ENCODE results near the gene MYD88.
"Not testable (repeated sequence)": the region's sequence is repeated elsewhere in the genome, so short reads cannot be mapped to it uniquely, and the experiment has no call there.

The MYD88 gene

GRCh38 chr3:38127611-38128302, 10.7 kb upstream of the MYD88 start:
- no peak for DNase-seq

GRCh38 chr3:38128303-38128655, 10.2 kb upstream of the MYD88 start:
- no peak for DNase-seq

GRCh38 chr3:38129058-38129457, 9.4 kb upstream of the MYD88 start:
- DNase-seq = no peak

GRCh38 chr3:38130631-38131065, 7.8 kb upstream of the MYD88 start:
- DNase-seq = no peak

- peak; percentile 51 for DNase-seq
Measured at GRCh38 chr3:38131621-38132369, 6.7 kb upstream of the MYD88 start.

- DNase-seq = no peak
Measured at GRCh38 chr3:38133209-38133556, 5.3 kb upstream of the MYD88 start.

GRCh38 chr3:38133557-38134405, 4.7 kb upstream of the MYD88 start:
- no peak for DNase-seq

GRCh38 chr3:38134517-38135143, 3.8 kb upstream of the MYD88 start:
- not testable (repeated sequence) for DNase-seq

GRCh38 chr3:38135621-38136277, 2.7 kb upstream of the MYD88 start:
- DNase-seq = peak; percentile 19

GRCh38 chr3:38136393-38136776, 2.1 kb upstream of the MYD88 start:
- DNase-seq = peak; percentile 16

GRCh38 chr3:38136777-38137614, 1.5 kb upstream of the MYD88 start, which contains the start of gene ACAA1:
Gene ACAA1 (minus strand): TSS chr3:38137127. CDS start chr3:38137035, 92 bp downstream.
- DNase-seq = peak; percentile 99

GRCh38 chr3:38137615-38138348, 679 bp upstream of the MYD88 start:
- peak; percentile 27 for DNase-seq

GRCh38 chr3:38139191-38139590, 730 bp downstream of the MYD88 start:
- no peak for DNase-seq

- DNase-seq = no peak
Measured at GRCh38 chr3:38139652-38140051, 1.2 kb downstream of the MYD88 start.

GRCh38 chr3:38140326-38141172, 2.1 kb downstream of the MYD88 start:
- DNase-seq = no peak

- no peak for DNase-seq
Measured at GRCh38 chr3:38141173-38141951, 2.9 kb downstream of the MYD88 start.

GRCh38 chr3:38141952-38142273, 3.5 kb downstream of the MYD88 start:
- DNase-seq = no peak

- no peak for DNase-seq
Measured at GRCh38 chr3:38142959-38143358, 4.5 kb downstream of the MYD88 start.

GRCh38 chr3:38143511-38143910, 5.0 kb downstream of the MYD88 start:
- no peak for DNase-seq
